Liver (tissue), 9 donors: ENCODE results near the gene SLC24A4. TPM values are rescaled to one million over a fixed set of nuclear protein-coding genes. Genes with fewer than 3 reads are reported as not detected.

Experiments
- DNase-seq: peaks from one replicate; pipeline ENCODE4 v3.0.0-alpha.2; 2017; ENCODE audit warnings: low spot score
- H3K27ac ChIP-seq, 2 donors: one replicate each; pipeline ENCODE4 v1.7.0; 2013; ENCODE audit warnings: inconsistent platforms in 2 of 2, low read length in 2 of 2, control low read depth in 1 of 2, low read depth in 1 of 2, mild to moderate bottlenecking in 1 of 2
- H3K27me3 ChIP-seq, 4 donors: one replicate each; pipeline versions ENCODE4 v1.6.1 to v1.7.0; 2013; ENCODE audit warnings: low read length in 3 of 4, inconsistent platforms in 1 of 4, mild to moderate bottlenecking in 1 of 4, moderate library complexity in 1 of 4; ENCODE audit not compliant: control insufficient read depth in 4 of 4, insufficient read depth in 4 of 4
- H3K36me3 ChIP-seq, 4 donors: one replicate each; pipeline versions ENCODE4 v1.6.1 to v1.7.0; 2013; ENCODE audit warnings: low read length in 3 of 4, mild to moderate bottlenecking in 3 of 4, low read depth in 1 of 4, moderate library complexity in 1 of 4; ENCODE audit not compliant: control insufficient read depth in 4 of 4, insufficient read depth in 3 of 4
- H3K4me1 ChIP-seq, 4 donors: one replicate each; pipeline versions ENCODE4 v1.6.1 to v1.7.0; 2013; ENCODE audit warnings: low read length in 3 of 4, mild to moderate bottlenecking in 3 of 4, moderate library complexity in 1 of 4; ENCODE audit not compliant: control insufficient read depth in 4 of 4, insufficient read depth in 4 of 4
- H3K4me3 ChIP-seq, 3 donors: one replicate each; pipeline versions ENCODE4 v1.6.1 to v1.7.0; 2013; ENCODE audit warnings: low read length in 3 of 3, control low read depth in 1 of 3, low read depth in 1 of 3, mild to moderate bottlenecking in 1 of 3
- H3K9ac ChIP-seq, 2 donors: one replicate each; pipeline ENCODE4 v1.7.0; 2013; ENCODE audit warnings: low read length in 2 of 2, mild to moderate bottlenecking in 2 of 2, moderate library complexity in 2 of 2, control low read depth in 1 of 2, low read depth in 1 of 2
- H3K9me3 ChIP-seq, 4 donors: one replicate each; pipeline versions ENCODE4 v1.6.1 to v1.7.0; 2013; ENCODE audit warnings: low read length in 3 of 4; ENCODE audit not compliant: control insufficient read depth in 4 of 4
- CTCF ChIP-seq: fragments of 150-350 bp; IDR thresholded peaks from 2 replicates; pipeline ENCODE4 v1.5.1; 2017; ENCODE audit warnings: improper control_type of control experiment, low read depth, low read length; ENCODE audit not compliant: missing input control
- EGR1 ChIP-seq, 2 donors: IDR thresholded peaks; 2 replicates each; pipeline ENCODE4 v1.6.1; 2016 to 2018; ENCODE audit warnings: antibody characterized with exemption in 2 of 2, low read depth in 2 of 2
- FOXA1 ChIP-seq: IDR thresholded peaks from 2 replicates; pipeline ENCODE4 v1.6.1; 2016; ENCODE audit warnings: antibody characterized with exemption
- FOXA2 ChIP-seq: IDR thresholded peaks from 2 replicates; pipeline ENCODE4 v1.6.1; 2016; ENCODE audit warnings: antibody characterized with exemption
- GABPA ChIP-seq, 2 donors: IDR thresholded peaks in 1 of 2; conservative IDR thresholded peaks in 1 of 2; 2 replicates each; pipeline ENCODE4 v1.6.1; 2016; ENCODE audit warnings: antibody characterized with exemption in 2 of 2, mild to moderate bottlenecking in 1 of 2, moderate library complexity in 1 of 2
- HNF4A ChIP-seq, 2 donors: conservative IDR thresholded peaks; 2 replicates each; pipeline ENCODE4 v1.6.1; 2016; ENCODE audit warnings: antibody characterized with exemption in 2 of 2, mild to moderate bottlenecking in 2 of 2
- HNF4G ChIP-seq: IDR thresholded peaks from 2 replicates; pipeline ENCODE4 v1.6.1; 2016; ENCODE audit warnings: antibody characterized with exemption
- JUND ChIP-seq, 2 donors: IDR thresholded peaks; 2 replicates each; pipeline ENCODE4 v1.6.1; 2016; ENCODE audit warnings: antibody characterized with exemption in 2 of 2
- MAX ChIP-seq: IDR thresholded peaks from 2 replicates; pipeline ENCODE4 v1.6.1; 2016; ENCODE audit warnings: antibody characterized with exemption
- NR2F2 ChIP-seq: IDR thresholded peaks from 2 replicates; pipeline ENCODE4 v1.6.1; 2016; ENCODE audit warnings: antibody characterized with exemption
- RAD21 ChIP-seq, 2 donors: IDR thresholded peaks; 2 replicates each; pipeline ENCODE4 v1.6.1; 2016; ENCODE audit warnings: antibody characterized with exemption in 2 of 2, mild to moderate bottlenecking in 2 of 2
- REST ChIP-seq: IDR thresholded peaks from 2 replicates; pipeline ENCODE4 v1.6.1; 2016; ENCODE audit warnings: antibody characterized with exemption, mild to moderate bottlenecking
- RXRA ChIP-seq, 2 donors: IDR thresholded peaks; 2 replicates each; pipeline ENCODE4 v1.6.1; 2017 to 2018; ENCODE audit warnings: antibody characterized with exemption in 2 of 2, mild to moderate bottlenecking in 1 of 2
- SP1 ChIP-seq: IDR thresholded peaks from 2 replicates; pipeline ENCODE4 v1.6.1; 2018; ENCODE audit warnings: antibody characterized with exemption, mild to moderate bottlenecking
- TAF1 ChIP-seq: conservative IDR thresholded peaks from 2 replicates; pipeline ENCODE4 v1.6.1; 2016; ENCODE audit warnings: antibody characterized with exemption, mild to moderate bottlenecking
- YY1 ChIP-seq: IDR thresholded peaks from 2 replicates; pipeline ENCODE4 v1.6.1; 2016; ENCODE audit warnings: antibody characterized with exemption, mild to moderate bottlenecking
- ZBTB33 ChIP-seq: IDR thresholded peaks from 2 replicates; pipeline ENCODE4 v1.6.1; 2016; ENCODE audit warnings: antibody characterized with exemption
- WGBS: extraction: QIAGEN DNeasy Blood & Tissue Kit; methylation state at CpG from one replicate; pipeline ENCODE4 v1.1.7; 2013; 5-methylcytosine and 5-hydroxymethylcytosine counted together
- polyA plus RNA-seq, 2 donors: library from polyadenylated mRNA; stranded (reverse) in 1 of 2; unstranded in 1 of 2; fragments of 200-250 nt in 1 of 2; fragments of >200 nt in 1 of 2; fragmentation: Nextera tagmentation in 1 of 2; extraction: Ambion mirVana in 1 of 2; gene quantifications; one replicate each; pipeline versions ENCODE4 v1.2.1 to v1.2.3, GENCODE V29; 2013 to 2015
- total RNA-seq, 2 donors: library from RNA; depleted of rRNA; stranded (reverse); fragments of >200 nt; gene quantifications; one replicate each; pipeline ENCODE4 v1.2.3, GENCODE V29; 2014
- donor health status: healthy.
- donor health status: healthy.
- donor health status: healthy.
- donor health status: healthy.
- donor health status: healthy.

SLC24A4 gene
- total and polyA plus RNA-seq, 4 donors = 0.06 to 0.23 (median 0.12) TPM

GRCh38 chr14:92387578-92387977 is 64.6 kb downstream of the SLC24A4 start:
- Histone ChIP-seq H3K4me1 (peaks cover 0 to 3% (median 0%) of the 10 kb centered on the region in 4 donors), H3K27ac (no peak overlapping the region), H3K27me3 (no peaks in the 10 kb centered on the region), H3K9ac (no peak overlapping the region), H3K4me3 (no peak overlapping the region), H3K36me3 (no peaks in the 10 kb centered on the region), H3K9me3 (no peaks in the 10 kb centered on the region)
- 93% methylated on average over 1 of the region's 1 CpG for WGBS
- no peak for TF ChIP-seq HNF4A (conservative IDR thresholded peaks at IDR 0.05)
- no peak for TF ChIP-seq SP1
- TF ChIP-seq RAD21 (IDR thresholded peaks at IDR 0.05) = no peak
- no peak for TF ChIP-seq JUND (IDR thresholded peaks at IDR 0.05)
- no peak for TF ChIP-seq RXRA (IDR thresholded peaks at IDR 0.05)
- no peak for TF ChIP-seq ZBTB33
- TF ChIP-seq MAX = no peak
- DNase-seq = no peak

- no peak overlapping the region for H3K4me3 ChIP-seq
- H3K27me3 ChIP-seq = no peaks in the 10 kb centered on the region
- no peak for DNase-seq
- peaks cover 0 to 3% (median 0%) of the 10 kb centered on the region in 4 donors for H3K4me1 ChIP-seq
- H3K36me3 ChIP-seq = no peaks in the 10 kb centered on the region
- H3K27ac ChIP-seq = no peak overlapping the region
- TF ChIP-seq HNF4G (no peak), ZBTB33 (no peak), TAF1 (no peak), SP1 (no peak), FOXA1 (no peak), YY1 (no peak), FOXA2 (no peak), EGR1 (IDR thresholded peaks at IDR 0.05; ENCODE audit: low read depth in 2 of 2) (no peak), MAX (no peak), GABPA (IDR thresholded peaks at IDR 0.05 in 1 of 2, conservative IDR thresholded peaks at IDR 0.05 in 1 of 2) (no peak), NR2F2 (no peak), JUND (IDR thresholded peaks at IDR 0.05) (no peak), REST (no peak), CTCF (no peak), RXRA (IDR thresholded peaks at IDR 0.05) (no peak)
- no peaks in the 10 kb centered on the region for H3K9me3 ChIP-seq
- no peak overlapping the region for H3K9ac ChIP-seq
- 70% methylated on average over 12 of the region's 12 CpGs for WGBS
Observed at GRCh38 chr14:92389598-92390158, 66.7 kb downstream of the SLC24A4 start.
